Measurements from ENCODE around the gene PMEPA1.
A peak's percentile ranks its signal among the peaks of the same experiment; 100 is the strongest.

The PMEPA1 gene

DNA sequence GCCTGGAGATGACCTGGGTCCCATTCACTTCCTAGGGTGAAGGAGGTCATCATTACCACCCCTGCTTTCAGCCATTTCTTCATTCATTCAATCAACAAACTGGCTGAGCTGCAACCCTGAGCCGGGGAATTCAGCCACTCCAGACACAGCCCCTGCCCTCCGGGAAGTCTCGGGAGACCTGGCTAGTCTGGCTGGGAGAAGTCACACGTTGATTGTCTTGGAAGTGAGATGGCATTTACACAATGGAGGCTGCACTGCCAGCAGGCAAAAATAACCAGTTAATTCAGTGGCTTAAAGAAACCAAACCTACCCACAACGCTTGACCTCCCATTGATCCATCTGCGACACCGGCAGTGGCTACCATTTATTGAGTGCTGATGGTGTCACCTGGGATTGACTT is 2.0 kb upstream of the PMEPA1 start:
- Histone ChIP-seq H3K36me3 (ENCODE audit: control insufficient read depth in 2 of 2, insufficient read depth in 1 of 2, low read length in 2 of 2) (no peaks in the 10 kb centered on the region), H3K4me3 (ENCODE audit: low read depth, low read length) (no peak overlapping the region), H3K9me3 (ENCODE audit: control insufficient read depth, insufficient read depth, low read depth, low read length) (no peaks in the 10 kb centered on the region), H3K27ac (ENCODE audit: extremely low read depth, low read depth, low read length) (no peak overlapping the region), H3K4me1 (ENCODE audit: control insufficient read depth, insufficient read depth, low read length) (peaks cover 11% of the 10 kb centered on the region)
- CTCF ChIA-PET = interaction anchor here (0.6 to 1.7 kb wide), 3 partner anchors 36 to 692 kb away, joined by 3 to 5 read pairs (median 4); no protein-coding TSS in a partner anchor
- POLR2A ChIA-PET = interaction anchor here (2.4 to 5.3 kb wide), 2 partner anchors 13 to 37 kb away, joined by 20 to 42 read pairs; no protein-coding TSS in a partner anchor
- TF ChIP-seq, protein P1, sequence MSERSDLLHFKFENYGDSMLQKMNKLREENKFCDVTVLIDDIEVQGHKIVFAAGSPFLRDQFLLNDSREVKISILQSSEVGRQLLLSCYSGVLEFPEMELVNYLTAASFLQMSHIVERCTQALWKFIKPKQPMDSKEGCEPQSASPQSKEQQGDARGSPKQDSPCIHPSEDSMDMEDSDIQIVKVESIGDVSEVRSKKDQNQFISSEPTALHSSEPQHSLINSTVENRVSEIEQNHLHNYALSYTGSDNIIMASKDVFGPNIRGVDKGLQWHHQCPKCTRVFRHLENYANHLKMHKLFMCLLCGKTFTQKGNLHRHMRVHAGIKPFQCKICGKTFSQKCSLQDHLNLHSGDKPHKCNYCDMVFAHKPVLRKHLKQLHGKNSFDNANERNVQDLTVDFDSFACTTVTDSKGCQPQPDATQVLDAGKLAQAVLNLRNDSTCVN (tag by site-specific recombination; optimal IDR thresholded peaks at IDR 0.05) = no peak
- TF ChIP-seq ZBTB1 (tag by site-specific recombination; IDR thresholded peaks at IDR 0.05) (no peak), ZEB2 (tag by site-specific recombination; IDR thresholded peaks at IDR 0.05) (no peak), WT1 (tag by site-specific recombination; IDR thresholded peaks at IDR 0.05) (no peak)
- TF ChIP-seq, protein P2, sequence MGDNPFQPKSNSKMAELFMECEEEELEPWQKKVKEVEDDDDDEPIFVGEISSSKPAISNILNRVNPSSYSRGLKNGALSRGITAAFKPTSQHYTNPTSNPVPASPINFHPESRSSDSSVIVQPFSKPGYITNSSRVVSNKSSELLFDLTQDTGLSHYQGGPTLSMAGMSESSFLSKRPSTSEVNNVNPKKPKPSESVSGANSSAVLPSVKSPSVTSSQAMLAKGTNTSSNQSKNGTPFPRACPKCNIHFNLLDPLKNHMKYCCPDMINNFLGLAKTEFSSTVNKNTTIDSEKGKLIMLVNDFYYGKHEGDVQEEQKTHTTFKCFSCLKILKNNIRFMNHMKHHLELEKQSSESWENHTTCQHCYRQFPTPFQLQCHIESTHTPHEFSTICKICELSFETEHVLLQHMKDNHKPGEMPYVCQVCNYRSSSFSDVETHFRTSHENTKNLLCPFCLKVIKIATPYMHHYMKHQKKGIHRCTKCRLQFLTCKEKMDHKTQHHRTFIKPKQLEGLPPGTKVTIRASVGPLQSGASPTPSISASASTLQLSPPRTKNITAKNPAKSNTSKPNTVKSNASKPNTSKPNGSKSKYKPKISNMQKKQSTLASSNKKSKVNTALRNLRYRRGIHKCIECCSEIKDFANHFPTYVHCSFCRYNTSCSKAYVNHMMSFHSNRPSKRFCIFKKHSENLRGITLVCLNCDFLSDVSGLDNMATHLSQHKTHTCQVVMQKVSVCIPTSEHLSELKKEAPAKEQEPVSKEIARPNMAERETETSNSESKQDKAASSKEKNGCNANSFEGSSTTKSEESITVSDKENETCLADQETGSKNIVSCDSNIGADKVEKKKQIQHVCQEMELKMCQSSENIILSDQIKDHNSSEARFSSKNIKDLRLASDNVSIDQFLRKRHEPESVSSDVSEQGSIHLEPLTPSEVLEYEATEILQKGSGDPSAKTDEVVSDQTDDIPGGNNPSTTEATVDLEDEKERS (tag by site-specific recombination; IDR thresholded peaks at IDR 0.05) = no peak

DNA sequence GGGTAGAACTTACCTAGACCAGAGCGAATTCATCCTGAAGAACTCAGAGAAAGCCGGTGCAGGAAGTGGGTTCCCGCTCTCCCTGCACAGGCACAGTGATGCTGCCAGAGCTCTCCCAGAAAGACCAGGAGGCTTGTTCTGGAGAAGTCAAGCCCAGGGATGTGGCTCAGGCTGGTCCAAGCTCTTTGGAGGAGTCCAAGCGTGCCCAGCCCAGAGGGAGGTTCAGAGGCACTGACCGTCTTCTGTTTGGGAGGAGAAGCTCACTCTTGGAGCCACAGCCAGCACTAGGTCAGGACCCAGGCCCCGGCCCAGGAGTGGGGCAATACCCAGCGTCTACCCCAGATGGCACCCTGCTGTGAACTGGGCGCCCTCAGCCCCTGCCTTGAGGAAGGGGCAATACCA is 1.5 kb upstream of the PMEPA1 start:
- no peaks in the 10 kb centered on the region for H3K36me3 ChIP-seq (ENCODE audit: control insufficient read depth in 2 of 2, insufficient read depth in 1 of 2, low read length in 2 of 2)
- H3K27ac ChIP-seq (ENCODE audit: extremely low read depth, low read depth, low read length) = no peak overlapping the region
- peak; percentile 71 for TF ChIP-seq ZBTB17 (tag by site-specific recombination; IDR thresholded peaks at IDR 0.05)
- TF ChIP-seq, protein P3, sequence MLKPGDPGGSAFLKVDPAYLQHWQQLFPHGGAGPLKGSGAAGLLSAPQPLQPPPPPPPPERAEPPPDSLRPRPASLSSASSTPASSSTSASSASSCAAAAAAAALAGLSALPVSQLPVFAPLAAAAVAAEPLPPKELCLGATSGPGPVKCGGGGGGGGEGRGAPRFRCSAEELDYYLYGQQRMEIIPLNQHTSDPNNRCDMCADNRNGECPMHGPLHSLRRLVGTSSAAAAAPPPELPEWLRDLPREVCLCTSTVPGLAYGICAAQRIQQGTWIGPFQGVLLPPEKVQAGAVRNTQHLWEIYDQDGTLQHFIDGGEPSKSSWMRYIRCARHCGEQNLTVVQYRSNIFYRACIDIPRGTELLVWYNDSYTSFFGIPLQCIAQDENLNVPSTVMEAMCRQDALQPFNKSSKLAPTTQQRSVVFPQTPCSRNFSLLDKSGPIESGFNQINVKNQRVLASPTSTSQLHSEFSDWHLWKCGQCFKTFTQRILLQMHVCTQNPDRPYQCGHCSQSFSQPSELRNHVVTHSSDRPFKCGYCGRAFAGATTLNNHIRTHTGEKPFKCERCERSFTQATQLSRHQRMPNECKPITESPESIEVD (tag by site-specific recombination; IDR thresholded peaks at IDR 0.05) = no peak
- TF ChIP-seq, protein P4, sequence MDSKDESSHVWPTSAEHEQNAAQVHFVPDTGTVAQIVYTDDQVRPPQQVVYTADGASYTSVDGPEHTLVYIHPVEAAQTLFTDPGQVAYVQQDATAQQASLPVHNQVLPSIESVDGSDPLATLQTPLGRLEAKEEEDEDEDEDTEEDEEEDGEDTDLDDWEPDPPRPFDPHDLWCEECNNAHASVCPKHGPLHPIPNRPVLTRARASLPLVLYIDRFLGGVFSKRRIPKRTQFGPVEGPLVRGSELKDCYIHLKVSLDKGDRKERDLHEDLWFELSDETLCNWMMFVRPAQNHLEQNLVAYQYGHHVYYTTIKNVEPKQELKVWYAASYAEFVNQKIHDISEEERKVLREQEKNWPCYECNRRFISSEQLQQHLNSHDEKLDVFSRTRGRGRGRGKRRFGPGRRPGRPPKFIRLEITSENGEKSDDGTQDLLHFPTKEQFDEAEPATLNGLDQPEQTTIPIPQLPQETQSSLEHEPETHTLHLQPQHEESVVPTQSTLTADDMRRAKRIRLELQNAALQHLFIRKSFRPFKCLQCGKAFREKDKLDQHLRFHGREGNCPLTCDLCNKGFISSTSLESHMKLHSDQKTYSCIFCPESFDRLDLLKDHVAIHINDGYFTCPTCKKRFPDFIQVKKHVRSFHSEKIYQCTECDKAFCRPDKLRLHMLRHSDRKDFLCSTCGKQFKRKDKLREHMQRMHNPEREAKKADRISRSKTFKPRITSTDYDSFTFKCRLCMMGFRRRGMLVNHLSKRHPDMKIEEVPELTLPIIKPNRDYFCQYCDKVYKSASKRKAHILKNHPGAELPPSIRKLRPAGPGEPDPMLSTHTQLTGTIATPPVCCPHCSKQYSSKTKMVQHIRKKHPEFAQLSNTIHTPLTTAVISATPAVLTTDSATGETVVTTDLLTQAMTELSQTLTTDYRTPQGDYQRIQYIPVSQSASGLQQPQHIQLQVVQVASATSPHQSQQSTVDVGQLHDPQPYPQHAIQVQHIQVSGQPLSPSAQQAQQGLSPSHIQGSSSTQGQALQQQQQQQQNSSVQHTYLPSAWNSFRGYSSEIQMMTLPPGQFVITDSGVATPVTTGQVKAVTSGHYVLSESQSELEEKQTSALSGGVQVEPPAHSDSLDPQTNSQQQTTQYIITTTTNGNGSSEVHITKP (tag by site-specific recombination; IDR thresholded peaks at IDR 0.05) = peak; percentile 60
- POLR2A ChIA-PET = interaction anchor here (1.0 to 5.3 kb wide), 4 partner anchors 12 to 61 kb away, joined by 3 to 42 read pairs (median 16); no protein-coding TSS in a partner anchor
- H3K4me3 ChIP-seq (ENCODE audit: low read depth, low read length) = no peak overlapping the region
- H3K9me3 ChIP-seq (ENCODE audit: control insufficient read depth, insufficient read depth, low read depth, low read length) = no peaks in the 10 kb centered on the region
- H3K4me1 ChIP-seq (ENCODE audit: control insufficient read depth, insufficient read depth, low read length) = peaks cover 11% of the 10 kb centered on the region
- CTCF ChIA-PET = interaction anchor here (0.6 to 1.2 kb wide), 3 partner anchors 31 to 692 kb away, joined by 3 read pairs; no protein-coding TSS in a partner anchor

DNA sequence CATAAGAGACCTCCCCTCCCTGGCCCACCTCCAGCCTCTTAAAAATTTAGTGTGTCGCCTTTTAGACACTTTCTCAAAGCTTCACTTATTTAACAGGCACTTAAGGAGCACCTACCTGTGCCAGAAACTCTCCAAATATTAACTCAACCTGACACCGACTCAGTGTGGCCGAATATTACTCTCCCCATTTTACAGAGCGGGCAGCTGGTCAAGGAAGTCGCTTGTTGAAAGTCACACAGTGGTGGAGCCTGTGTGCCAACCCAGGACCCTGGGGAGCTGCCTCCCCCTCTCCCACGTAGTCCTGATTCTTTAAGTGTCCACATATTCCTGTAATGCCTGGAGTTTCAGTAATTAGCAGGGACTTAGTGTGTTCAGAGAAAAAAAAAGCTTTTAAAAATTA is 1.0 kb upstream of the PMEPA1 start:
- ChIA-PET POLR2A (interaction anchor here (0.7 to 5.3 kb wide), 7 partner anchors 8 to 61 kb away, joined by 3 to 42 read pairs (median 11); no protein-coding TSS in a partner anchor), CTCF (interaction anchor here (0.6 to 1.2 kb wide), 3 partner anchors 31 to 128 kb away, joined by 3 to 5 read pairs (median 3); no protein-coding TSS in a partner anchor)
- Histone ChIP-seq H3K27ac (ENCODE audit: extremely low read depth, low read depth, low read length) (no peak overlapping the region; the same call in 1 of the 2 replicates), H3K4me1 (ENCODE audit: control insufficient read depth, insufficient read depth, low read length) (peaks cover 11% of the 10 kb centered on the region), H3K36me3 (ENCODE audit: control insufficient read depth in 2 of 2, insufficient read depth in 1 of 2, low read length in 2 of 2) (no peaks in the 10 kb centered on the region), H3K4me3 (ENCODE audit: low read depth, low read length) (peak overlapping the region; percentile 85), H3K9me3 (ENCODE audit: control insufficient read depth, insufficient read depth, low read depth, low read length) (no peaks in the 10 kb centered on the region)
- TF ChIP-seq GLIS1 (tag by site-specific recombination; IDR thresholded peaks at IDR 0.05) (peak; percentile 19; the same call in 1 of the 2 replicates), ZNF37A (tag by site-specific recombination; IDR thresholded peaks at IDR 0.05) (no peak)
